Body of pancreas (tissue), 4 donors: Measurements from ENCODE around the gene TINCR.

Experiments used
- POLR2A ChIP-seq, 3 donors: fragments of 450-650 bp; IDR thresholded peaks; one replicate each; pipeline ENCODE4 v1.6.1; 2016; ENCODE audit warnings: antibody characterized with exemption in 3 of 3, mild to moderate bottlenecking in 2 of 3
- TF ChIP-seq, protein P1 (sequence below), 7 experiments: fragments of 450-650 bp in 4 of 7; fragments of 200-600 bp in 3 of 7; sonication (generic) in 3 of 7; IDR thresholded peaks; one replicate each; pipeline ENCODE4 v1.5.1; 2016 to 2019; ENCODE audit warnings: antibody characterized with exemption in 7 of 7

DNA sequence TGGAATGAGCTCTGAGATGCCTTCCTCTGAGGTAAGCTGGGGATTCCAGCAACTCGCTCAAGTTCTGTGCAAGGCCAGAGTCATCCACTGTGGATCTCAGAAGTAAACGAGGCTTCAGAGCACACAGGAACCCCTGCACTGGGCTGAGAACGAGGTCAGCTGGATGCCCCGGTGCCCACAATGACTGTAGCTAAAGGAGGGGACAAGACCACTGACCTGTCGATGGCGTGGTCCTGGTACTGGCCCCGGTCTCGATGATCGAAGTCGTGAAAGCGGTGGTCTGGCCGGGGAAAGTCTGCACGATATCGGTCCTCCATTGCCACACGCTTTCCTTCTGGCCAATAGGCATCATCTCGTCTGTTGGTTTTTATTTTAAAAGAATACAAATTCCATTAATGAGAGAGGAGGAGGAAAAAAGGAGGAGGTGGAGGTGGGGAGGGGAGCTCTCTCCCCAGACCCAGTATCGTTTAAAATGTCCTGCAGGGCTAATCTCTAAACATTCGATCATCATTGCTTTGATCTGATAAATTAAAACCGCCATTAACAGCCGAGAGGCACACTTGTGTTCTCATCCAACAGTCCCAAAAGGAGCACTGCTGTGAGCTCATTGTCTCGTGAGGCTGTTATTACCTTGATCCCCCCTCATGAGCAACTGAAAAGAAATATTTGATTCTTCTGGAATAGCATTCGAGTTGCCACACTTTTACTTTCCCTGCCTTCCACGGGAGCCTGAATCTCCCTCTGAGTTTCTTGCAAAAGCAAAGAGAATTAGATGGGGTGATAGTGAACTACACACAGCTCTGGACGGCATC, 25.0 kb upstream of the TINCR start:
- TF ChIP-seq, protein P1, sequence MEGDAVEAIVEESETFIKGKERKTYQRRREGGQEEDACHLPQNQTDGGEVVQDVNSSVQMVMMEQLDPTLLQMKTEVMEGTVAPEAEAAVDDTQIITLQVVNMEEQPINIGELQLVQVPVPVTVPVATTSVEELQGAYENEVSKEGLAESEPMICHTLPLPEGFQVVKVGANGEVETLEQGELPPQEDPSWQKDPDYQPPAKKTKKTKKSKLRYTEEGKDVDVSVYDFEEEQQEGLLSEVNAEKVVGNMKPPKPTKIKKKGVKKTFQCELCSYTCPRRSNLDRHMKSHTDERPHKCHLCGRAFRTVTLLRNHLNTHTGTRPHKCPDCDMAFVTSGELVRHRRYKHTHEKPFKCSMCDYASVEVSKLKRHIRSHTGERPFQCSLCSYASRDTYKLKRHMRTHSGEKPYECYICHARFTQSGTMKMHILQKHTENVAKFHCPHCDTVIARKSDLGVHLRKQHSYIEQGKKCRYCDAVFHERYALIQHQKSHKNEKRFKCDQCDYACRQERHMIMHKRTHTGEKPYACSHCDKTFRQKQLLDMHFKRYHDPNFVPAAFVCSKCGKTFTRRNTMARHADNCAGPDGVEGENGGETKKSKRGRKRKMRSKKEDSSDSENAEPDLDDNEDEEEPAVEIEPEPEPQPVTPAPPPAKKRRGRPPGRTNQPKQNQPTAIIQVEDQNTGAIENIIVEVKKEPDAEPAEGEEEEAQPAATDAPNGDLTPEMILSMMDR (IDR thresholded peaks at IDR 0.05): no peak
- TF ChIP-seq POLR2A (IDR thresholded peaks at IDR 0.05): no peak
